ENCODE data around the gene DCBLD2.

The DCBLD2 gene, protein sequence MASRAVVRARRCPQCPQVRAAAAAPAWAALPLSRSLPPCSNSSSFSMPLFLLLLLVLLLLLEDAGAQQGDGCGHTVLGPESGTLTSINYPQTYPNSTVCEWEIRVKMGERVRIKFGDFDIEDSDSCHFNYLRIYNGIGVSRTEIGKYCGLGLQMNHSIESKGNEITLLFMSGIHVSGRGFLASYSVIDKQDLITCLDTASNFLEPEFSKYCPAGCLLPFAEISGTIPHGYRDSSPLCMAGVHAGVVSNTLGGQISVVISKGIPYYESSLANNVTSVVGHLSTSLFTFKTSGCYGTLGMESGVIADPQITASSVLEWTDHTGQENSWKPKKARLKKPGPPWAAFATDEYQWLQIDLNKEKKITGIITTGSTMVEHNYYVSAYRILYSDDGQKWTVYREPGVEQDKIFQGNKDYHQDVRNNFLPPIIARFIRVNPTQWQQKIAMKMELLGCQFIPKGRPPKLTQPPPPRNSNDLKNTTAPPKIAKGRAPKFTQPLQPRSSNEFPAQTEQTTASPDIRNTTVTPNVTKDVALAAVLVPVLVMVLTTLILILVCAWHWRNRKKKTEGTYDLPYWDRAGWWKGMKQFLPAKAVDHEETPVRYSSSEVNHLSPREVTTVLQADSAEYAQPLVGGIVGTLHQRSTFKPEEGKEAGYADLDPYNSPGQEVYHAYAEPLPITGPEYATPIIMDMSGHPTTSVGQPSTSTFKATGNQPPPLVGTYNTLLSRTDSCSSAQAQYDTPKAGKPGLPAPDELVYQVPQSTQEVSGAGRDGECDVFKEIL
- 1.5 reads per million for total RNA-seq

- DNase-seq = peak; percentile 85
These were observed at the start of gene DCBLD2 for GRCh38 chr3:98901392-98902350. DCBLD2 (minus strand) TSS chr3:98901695; CDS start chr3:98901326, 369 bp downstream.

DNA sequence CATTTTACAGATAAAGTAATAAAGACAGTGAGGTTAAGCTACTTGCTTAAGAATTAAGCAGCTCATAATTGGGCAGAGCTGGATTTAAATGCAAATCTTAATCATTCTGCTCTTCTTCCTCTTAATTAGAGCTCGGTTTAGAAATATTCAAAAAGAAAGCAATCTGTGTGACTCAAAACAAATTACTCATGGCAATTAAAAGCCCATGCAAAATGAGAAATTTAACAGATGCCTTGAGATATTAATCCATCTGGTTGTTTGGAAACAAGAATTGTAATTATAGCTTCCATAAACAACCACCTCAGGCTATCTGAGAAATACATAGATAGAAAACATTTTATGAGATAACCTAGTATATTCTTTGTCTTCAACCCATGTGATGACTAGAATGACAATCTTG lies 44.2 kb upstream of the DCBLD2 start:
- no peak for DNase-seq

DNA sequence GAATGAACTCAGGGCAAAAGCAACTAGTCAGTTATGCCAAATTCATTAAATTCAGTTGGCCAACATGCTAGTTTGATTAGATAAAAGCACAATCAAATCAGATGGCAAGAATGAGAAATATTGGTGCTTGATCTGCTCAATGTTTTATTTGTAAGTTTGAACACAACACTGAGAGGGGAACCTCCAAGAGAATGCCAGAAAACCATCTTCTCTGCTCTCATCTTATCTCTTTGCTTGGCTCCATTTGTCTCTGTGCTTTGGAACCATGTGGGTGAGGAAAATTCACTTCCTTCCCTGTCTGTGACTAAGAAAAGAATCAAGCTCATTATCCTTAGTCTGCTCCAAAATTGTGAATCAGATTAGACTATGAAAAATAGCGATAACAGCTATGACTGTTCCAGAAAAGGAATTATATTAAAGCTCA lies 43.6 kb upstream of the DCBLD2 start:
- no peak for DNase-seq

GRCh38 chr3:98930413-98930812 lies 28.9 kb upstream of the DCBLD2 start:
- DNase-seq = no peak

GRCh38 chr3:98921957-98922356 lies 20.5 kb upstream of the DCBLD2 start:
- no peak for DNase-seq

DNA sequence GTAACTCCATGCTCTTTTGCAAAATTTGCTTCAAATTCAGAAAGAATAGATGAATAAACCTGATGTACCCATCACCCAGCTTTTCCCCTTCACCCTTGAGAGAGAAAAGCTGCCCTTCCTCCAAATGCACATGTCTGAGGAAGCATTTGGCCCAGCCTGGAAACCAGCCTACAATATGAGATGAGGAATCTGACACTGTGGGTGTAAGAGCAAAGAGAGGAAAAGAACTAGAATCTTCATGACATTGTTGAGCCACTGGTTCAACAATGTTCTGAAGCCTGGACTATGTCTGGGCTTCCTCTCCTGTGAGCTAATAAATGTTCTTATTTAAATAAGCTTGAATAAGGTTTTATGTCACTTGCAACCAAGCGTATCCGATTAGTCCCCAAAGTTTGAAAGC lies 18.7 kb upstream of the DCBLD2 start:
- DNase-seq = no peak

GRCh38 chr3:98918586-98918985 lies 17.1 kb upstream of the DCBLD2 start:
- no peak for DNase-seq

DNA sequence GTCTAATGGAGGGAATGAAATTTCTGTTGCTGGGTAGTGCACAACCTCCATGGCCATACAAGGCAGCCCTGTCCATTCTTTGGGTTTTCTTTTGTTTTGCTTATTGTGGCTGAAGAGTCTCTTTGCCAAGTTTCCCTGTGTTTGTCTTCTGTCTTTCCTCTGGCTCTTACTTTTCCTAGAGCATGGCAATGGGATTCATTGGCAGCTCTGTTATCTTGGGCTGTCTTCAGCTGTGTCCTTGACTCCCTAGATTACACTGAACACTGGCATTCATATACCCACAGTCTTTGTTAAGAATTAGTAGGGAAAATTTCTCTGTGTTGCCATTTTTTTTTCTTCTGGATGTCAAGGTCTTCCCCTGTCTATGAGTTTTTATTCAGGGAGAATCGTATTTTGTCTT lies 16.1 kb upstream of the DCBLD2 start:
- DNase-seq = no peak

DNA sequence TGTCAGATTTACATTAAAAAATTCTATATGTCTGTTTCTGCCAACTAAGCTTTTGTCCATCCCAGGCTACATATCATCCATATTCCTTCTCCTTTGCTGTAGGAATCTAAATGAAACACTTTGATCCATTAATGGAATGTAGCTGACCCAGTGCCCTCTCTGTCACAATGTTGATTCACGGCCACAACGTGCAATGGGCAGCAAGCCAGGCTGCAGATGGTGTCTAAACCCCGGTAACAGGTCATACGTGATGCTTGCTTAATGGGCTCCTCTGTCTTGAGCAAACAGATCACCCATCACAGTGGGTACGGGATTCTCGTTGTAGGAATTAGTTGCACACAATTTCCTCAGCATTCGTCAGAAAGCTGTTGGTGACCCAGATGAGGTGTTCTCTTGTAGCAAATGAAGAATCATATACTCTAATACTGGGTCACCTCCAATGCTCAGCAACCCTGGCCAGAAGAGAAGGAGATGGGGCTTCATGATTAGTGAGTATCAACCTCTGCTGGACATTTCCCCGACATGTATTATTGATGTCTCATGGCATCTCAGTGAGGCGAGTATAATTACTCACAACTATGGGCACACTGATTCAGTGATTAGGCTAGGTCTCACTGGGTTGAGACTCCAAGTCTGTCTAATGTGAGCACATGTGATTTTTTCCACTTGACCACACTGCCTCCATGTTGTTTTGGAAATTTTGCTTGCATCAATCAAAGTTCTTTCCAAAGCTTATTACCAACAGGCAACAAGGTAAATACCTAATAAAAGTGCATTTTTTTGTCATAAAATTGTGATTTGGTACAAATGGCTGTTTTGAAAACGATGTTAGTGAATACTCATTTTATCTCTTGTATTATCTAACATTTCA lies 12.9 kb upstream of the DCBLD2 start:
- no peak for DNase-seq

- DNase-seq = no peak
These were observed 11.0 kb upstream of the DCBLD2 start for GRCh38 chr3:98912448-98912847.

GRCh38 chr3:98906230-98906629 lies 4.7 kb upstream of the DCBLD2 start:
- DNase-seq = no peak

DNA sequence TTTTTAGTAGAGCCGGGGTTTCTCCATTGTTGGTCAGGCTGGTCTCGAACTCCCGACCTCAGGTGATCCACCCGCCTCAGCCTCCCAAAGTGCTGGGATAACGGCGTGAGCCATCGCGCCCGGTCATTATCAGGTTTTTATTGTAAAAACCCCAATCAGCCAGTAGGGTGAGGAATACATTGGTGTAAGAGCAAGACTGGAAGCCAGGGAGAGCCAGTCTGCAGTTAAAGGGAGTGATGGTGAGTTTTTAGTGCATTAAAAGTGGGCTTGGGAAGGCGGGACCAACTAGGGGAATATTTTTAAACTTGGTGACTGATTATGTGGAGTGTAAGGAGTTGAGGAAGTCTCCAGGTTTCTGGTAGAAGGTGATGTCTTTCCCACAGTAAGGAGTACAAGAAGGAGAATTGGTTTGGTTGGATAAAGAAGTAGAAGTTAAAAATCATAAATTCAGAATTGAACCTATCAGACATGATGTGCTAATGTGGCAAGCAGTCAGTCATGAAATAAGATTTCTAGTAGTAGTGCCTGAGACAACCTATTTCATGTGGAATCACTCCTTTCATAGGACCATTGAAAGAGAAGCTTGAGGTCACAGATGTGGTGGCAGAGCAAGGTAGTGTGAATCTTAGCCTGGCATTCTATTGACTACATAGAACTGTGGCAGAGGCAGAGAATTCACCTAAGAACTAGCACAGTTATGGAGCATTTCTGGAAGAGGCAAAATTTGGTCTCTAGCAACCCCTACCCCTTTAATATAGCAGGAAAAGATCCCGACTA lies 2.4 kb upstream of the DCBLD2 start:
- no peak for DNase-seq

DNA sequence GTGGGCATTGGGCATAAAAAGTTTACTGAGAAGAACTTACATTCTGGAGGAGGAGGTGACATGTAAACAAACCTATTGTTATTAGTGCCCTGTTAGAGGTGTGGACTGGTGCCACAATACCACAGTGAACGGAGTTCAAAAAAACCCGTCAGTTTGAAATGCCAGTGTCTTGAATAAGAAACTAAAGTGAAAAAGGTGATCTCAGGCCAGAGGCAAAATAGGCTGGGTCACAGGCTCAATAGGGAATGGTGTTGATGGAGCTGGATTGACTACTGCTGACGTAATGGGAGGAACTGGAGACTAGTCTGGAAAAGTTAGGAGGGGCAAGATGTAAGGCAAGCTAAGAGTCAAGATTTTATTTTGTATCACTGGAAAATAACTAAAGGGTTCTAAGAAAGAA lies 1.6 kb upstream of the DCBLD2 start:
- no peak for DNase-seq

DNA sequence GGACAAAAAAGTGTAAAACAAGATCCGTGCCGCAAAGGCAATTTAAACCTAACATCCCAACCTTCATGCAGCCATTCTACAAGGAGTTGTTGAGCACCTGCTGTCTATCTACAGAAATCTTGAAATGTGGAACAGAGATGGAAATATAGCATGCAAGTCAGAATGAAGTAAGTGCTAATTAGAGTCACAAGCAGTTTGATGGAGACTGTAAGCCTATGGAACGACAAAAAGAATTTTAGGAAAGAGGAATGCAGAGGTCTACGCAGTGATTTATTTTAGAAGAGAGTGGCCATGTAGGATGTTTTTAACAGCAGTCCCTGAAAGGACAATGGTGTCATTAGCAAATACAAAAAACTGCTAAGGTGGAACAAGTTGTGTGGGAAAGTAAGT lies 851 bp upstream of the DCBLD2 start:
- DNase-seq = no peak

DNA sequence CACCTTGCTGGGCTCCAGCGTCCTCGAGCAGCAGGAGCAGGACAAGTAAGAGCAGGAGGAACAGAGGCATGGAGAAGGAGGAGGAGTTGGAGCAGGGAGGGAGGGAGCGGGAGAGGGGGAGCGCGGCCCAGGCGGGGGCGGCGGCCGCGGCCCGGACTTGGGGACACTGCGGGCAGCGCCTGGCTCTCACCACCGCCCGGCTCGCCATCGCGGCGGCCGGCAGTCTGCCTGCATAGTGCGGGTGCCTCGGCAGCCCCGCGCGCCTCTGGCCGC lies 440 bp downstream of the DCBLD2 start:
- DNase-seq = no peak

DNA sequence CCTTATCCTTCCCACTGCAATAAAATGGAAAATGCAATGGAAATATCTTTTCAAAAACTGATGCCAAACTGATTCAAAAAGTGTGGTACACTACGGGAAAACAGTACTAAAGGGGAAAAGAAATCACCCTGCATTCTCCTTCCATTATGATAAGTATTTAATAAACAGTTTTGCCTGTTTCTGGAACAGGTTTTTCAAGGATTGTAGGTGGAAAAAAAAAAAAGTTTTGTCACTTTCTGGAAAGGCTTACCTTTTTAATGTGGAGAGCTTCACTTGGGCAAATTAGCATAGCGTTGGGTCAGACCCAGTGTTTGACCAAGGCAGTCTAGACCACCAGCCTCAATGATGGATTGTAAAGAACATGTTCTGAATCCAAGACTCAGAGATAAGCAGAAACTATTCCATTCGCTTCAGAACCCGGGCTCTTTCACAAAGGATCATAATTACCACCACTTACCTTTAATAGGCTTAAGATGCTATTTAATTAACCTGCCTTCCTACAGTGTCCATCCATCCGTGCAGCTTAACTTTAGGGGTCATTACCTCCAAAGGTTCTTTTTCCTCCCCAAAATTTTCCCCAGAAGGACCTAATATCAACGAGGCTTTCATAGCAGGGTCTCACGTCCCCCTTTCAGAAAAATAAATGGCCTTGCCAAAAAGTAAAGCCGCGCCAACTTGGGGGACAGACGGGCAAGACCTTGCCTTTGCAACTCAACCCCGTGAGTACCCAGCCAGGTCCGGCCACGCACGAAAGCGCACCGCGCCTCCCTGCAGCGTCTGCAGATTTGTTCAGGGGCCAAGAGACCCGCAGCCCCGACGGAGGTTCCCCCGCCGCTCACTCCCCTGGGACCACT lies 1.0 kb downstream of the DCBLD2 start:
- DNase-seq = no peak

- no peak for DNase-seq
These were observed 3.8 kb downstream of the DCBLD2 start for GRCh38 chr3:98897701-98898100.

- DNase-seq = no peak
These were observed 6.5 kb downstream of the DCBLD2 start for GRCh38 chr3:98894791-98895576.

DNA sequence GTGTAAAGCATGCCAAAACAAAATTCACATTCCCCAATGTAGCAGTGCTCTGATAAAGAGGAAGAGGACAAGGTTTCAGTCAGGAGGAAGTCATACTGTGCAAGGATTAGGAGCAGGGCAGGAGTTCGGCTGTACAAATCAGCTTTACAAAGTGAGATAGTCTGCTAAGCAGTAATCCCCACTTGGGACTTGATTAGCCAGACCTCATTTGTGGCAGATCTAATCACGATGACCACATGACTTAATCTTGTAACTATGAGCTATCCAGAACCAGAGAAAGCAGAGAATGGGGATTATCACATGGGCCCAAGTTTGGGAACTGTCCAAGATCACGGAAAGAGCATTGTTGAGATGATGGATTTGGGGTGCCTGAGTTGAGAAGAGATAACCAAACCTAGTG lies 7.8 kb downstream of the DCBLD2 start:
- DNase-seq = no peak

- no peak for DNase-seq
These were observed 9.2 kb downstream of the DCBLD2 start for GRCh38 chr3:98892263-98892662.

Measured in effector CD4-positive, alpha-beta T cell (primary cell).